Endothelial cell of umbilical vein (primary cell): ENCODE data around the gene MYMK. TPM values are rescaled to one million over a fixed set of nuclear protein-coding genes. Genes with fewer than 3 reads are reported as not detected.

Experiments
- BruUV-seq: library from RNA; stranded (reverse); fragments of 400-500 nt; replicated peaks from 2 replicates; lab custom pipeline; 2021; lab: Mats Ljungman, UMichigan
- CTCF ChIA-PET: fragments of 300-600, 350-600 bp; sonication (Branson Sonifier 250); formaldehyde crosslinking; loops from one replicate; lab custom pipeline; 2021; ENCODE audit warnings: antibody characterized with exemption, inconsistent platforms; lab: Charles Lee
- POLR2A ChIA-PET: fragments of 300-600, 350-600 bp; sonication (Branson Sonifier 250); formaldehyde crosslinking; loops from one replicate; lab custom pipeline; 2021; ENCODE audit warnings: antibody characterized with exemption, inconsistent platforms; lab: Charles Lee
- DNase-seq: peaks from one replicate; pipeline ENCODE4 v3.0.0-alpha.2; 2011; ENCODE audit warnings: low read depth, low spot score
- FAIRE-seq: peaks from 2 replicates; lab custom pipeline; 2011; peaks lifted over from hg19 to GRCh38; lab: Jason Lieb, UNC
- H2AFZ ChIP-seq: 2 replicates; pipeline ENCODE4 v1.6.0; 2012; ENCODE audit warnings: low read depth, low read length, control low read depth, inconsistent platforms
- H3K27ac ChIP-seq: 2 replicates; pipeline ENCODE4 v1.5.1; 2011; ENCODE audit warnings: low read depth, mild to moderate bottlenecking, control low read depth, low read length, moderate library complexity; ENCODE audit not compliant: insufficient read depth
- H3K27me3 ChIP-seq, 2 experiments: 2 replicates each; pipeline versions ENCODE4 v1.6.0 to v1.6.1; 2011; ENCODE audit warnings: low read length in 2 of 2, mixed read lengths in 1 of 2; ENCODE audit not compliant: control insufficient read depth in 2 of 2, insufficient read depth in 2 of 2
- H3K36me3 ChIP-seq, 2 experiments: 2 replicates in 1 of 2; 3 replicates in 1 of 2; pipeline ENCODE4 v1.5.1; 2011; ENCODE audit warnings: low read length in 2 of 2, mild to moderate bottlenecking in 1 of 2, moderate library complexity in 1 of 2; ENCODE audit not compliant: control insufficient read depth in 2 of 2, insufficient read depth in 2 of 2; ENCODE audit errors: extremely low read depth in 1 of 2
- H3K4me1 ChIP-seq: 3 replicates; pipeline ENCODE4 v1.5.1; 2011; ENCODE audit warnings: mild to moderate bottlenecking, low read length; ENCODE audit not compliant: control insufficient read depth, insufficient read depth; ENCODE audit errors: extremely low read depth
- H3K4me2 ChIP-seq: 2 replicates; pipeline ENCODE4 v1.6.1; 2011; ENCODE audit warnings: low read length, control low read depth, mixed read lengths; ENCODE audit not compliant: insufficient read depth
- H3K4me3 ChIP-seq, 3 experiments: fragments of 200-600 bp in 1 of 3; sonication (generic), shearing (Covaris generic) in 1 of 3; replicated peaks in 1 of 3; 2 replicates each; pipeline ENCODE4 v1.5.1; 2011 to 2016; ENCODE audit warnings: control low read depth in 3 of 3, low read length in 3 of 3, mild to moderate bottlenecking in 2 of 3, inconsistent platforms in 1 of 3, low read depth in 1 of 3, moderate library complexity in 1 of 3; ENCODE audit not compliant: insufficient read depth in 1 of 3
- H3K79me2 ChIP-seq: 2 replicates; pipeline ENCODE4 v1.6.0; 2012; ENCODE audit warnings: low read length, inconsistent platforms; ENCODE audit not compliant: control insufficient read depth, insufficient read depth
- H3K9ac ChIP-seq: replicated peaks from 2 replicates; pipeline ENCODE3; 2011; ENCODE audit warnings: low read length, control low read depth; ENCODE audit not compliant: insufficient read depth; ENCODE audit errors: extremely low read depth
- H3K9me1 ChIP-seq: replicated peaks from 3 replicates; pipeline ENCODE4 v1.6.0; 2011; ENCODE audit warnings: mild to moderate bottlenecking, low read length; ENCODE audit not compliant: control insufficient read depth, insufficient read depth; ENCODE audit errors: extremely low read depth
- H3K9me3 ChIP-seq: replicated peaks from 2 replicates; pipeline ENCODE4 v1.5.1; 2012; ENCODE audit warnings: low read length, inconsistent platforms; ENCODE audit not compliant: control insufficient read depth, insufficient read depth
- H4K20me1 ChIP-seq: replicated peaks from 2 replicates; pipeline ENCODE3; 2011; ENCODE audit warnings: mild to moderate bottlenecking, low read length; ENCODE audit not compliant: control insufficient read depth, insufficient read depth; ENCODE audit errors: extremely low read depth
- EZH2 ChIP-seq: IDR thresholded peaks from 2 replicates; pipeline ENCODE4 v1.6.1; 2012; ENCODE audit warnings: borderline replicate concordance, low read depth, mild to moderate bottlenecking, moderate library complexity, low read length, inconsistent platforms; ENCODE audit not compliant: severe bottlenecking
- FOS ChIP-seq: IDR thresholded peaks from 2 replicates; pipeline ENCODE4 v1.6.1; 2011; ENCODE audit warnings: mild to moderate bottlenecking, low read length, moderate library complexity, borderline replicate concordance; ENCODE audit not compliant: insufficient read depth
- GATA2 ChIP-seq: IDR thresholded peaks from 2 replicates; pipeline ENCODE4 v1.7.0; 2011; ENCODE audit warnings: low read depth, mild to moderate bottlenecking, moderate library complexity, mixed read lengths, low read length; ENCODE audit not compliant: insufficient read length, insufficient read depth
- JUN ChIP-seq: IDR thresholded peaks from 2 replicates; pipeline ENCODE4 v1.6.1; 2011; ENCODE audit warnings: borderline replicate concordance, low read depth; ENCODE audit not compliant: insufficient read length, insufficient read depth
- MYC ChIP-seq: IDR thresholded peaks from one replicate; pipeline ENCODE4 v1.6.1; 2011; ENCODE audit warnings: mild to moderate bottlenecking, low read depth, low read length
- POLR2A ChIP-seq: IDR thresholded peaks from 2 replicates; pipeline ENCODE4 v1.6.1; 2012; ENCODE audit warnings: low read depth, mild to moderate bottlenecking, control low read depth, low read length
- POLR2AphosphoS5 ChIP-seq: IDR thresholded peaks from 2 replicates; pipeline ENCODE4 v1.6.1; 2012; ENCODE audit warnings: low read depth, mild to moderate bottlenecking, control low read depth, low read length, moderate library complexity; ENCODE audit not compliant: insufficient read depth
- dilution Hi-C: fragments of 300-500 bp; cut with MboI; formaldehyde crosslinking; loops from one replicate; pipeline ENCODE4 v1.15.0; 2019; ENCODE audit warnings: low sequenced_read_pairs; ENCODE audit not compliant: extremely low pct_ligation_motif_present
- intact Hi-C: fragments of 100-400 bp; cut with micrococcal nuclease; formaldehyde crosslinking; loops from one replicate; pipeline ENCODE4 v1.10.0; 2022
- polyA plus RNA-seq, 4 experiments: library from polyadenylated mRNA; depleted of rRNA in 3 of 4; stranded (reverse) in 3 of 4; unstranded in 1 of 4; fragments of >200 nt; gene quantifications; 2 replicates each; pipeline versions ENCODE4 v1.2.1 to v1.2.3, GENCODE V29; 2011 to 2012; ENCODE audit warnings: missing spikeins in 1 of 4
- total RNA-seq: library from RNA; stranded (reverse); gene quantifications from 2 replicates; pipeline ENCODE4 v1.2.3, GENCODE V29; 2021
- TF ChIP-seq, protein P1 (sequence below), 2 donors: IDR thresholded peaks; 1 replicate in 1 of 2; 2 replicates in 1 of 2; pipeline ENCODE4 v1.5.1; 2011; ENCODE audit warnings: low read length in 2 of 2, mild to moderate bottlenecking in 2 of 2, moderate library complexity in 2 of 2, control low read depth in 1 of 2, inconsistent platforms in 1 of 2, low read depth in 1 of 2; ENCODE audit not compliant: insufficient read depth in 1 of 2; ENCODE audit errors: extremely low read depth in 1 of 2
- TF ChIP-seq, protein P2 (sequence below): IDR thresholded peaks from 2 replicates; pipeline ENCODE4 v1.6.1; 2011; ENCODE audit not compliant: insufficient read depth, insufficient read length

Gene MYMK
- total and polyA plus RNA-seq, 2 donors (not counting 3 experiments of a cell fraction or from before 2014, with no cell fraction given) = not detected

DNA sequence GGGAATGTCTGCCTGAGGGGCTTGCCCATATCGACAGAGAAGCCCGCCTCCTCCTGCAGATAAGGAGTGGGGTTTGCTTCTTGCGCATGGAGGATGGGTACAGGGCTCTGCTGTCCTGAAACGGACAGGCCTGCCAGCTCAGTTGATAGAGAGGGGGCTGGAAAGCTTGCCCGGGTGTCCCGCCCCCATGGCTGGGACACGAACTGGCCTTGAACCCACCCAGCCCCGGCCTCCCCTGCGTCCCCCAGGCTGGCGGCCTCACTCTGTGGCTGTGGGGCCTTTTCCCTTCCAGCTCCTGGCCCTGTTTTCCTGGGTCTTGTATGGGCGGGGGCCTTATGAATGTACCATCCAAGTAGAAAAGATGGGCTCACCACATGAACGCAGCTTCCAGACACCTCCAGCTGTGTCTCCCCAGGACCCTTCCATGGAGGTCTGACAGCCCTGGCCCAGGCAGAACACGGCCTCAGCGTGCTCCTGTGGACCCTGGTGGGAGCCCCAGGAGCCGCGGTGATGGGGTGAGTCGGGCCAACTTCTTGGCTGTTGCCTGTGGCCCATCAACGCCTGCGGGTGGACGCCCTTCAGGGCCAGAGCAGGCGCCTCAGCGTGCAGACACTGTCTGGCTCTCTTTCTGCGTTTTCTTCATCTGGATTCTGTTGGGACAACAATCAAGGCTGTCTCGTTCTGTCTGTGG is 30.0 kb downstream of the MYMK start:
- Histone ChIP-seq H3K9me3 (no peaks in the 10 kb centered on the region), H2AFZ (no peak overlapping the region), H3K9ac (no peak overlapping the region), H3K27ac (no peak overlapping the region), H4K20me1 (no peaks in the 10 kb centered on the region), H3K4me1 (no peaks in the 10 kb centered on the region), H3K79me2 (no peaks in the 10 kb centered on the region), H3K27me3 (no peaks in the 10 kb centered on the region), H3K4me2 (no peak overlapping the region), H3K9me1 (no peaks in the 10 kb centered on the region), H3K4me3 (no peak overlapping the region), H3K36me3 (no peaks in the 10 kb centered on the region)
- BruUV-seq = no TSS peak
- ChIA-PET CTCF (interaction anchor here (1.1 to 1.4 kb wide), 2 partner anchors 11 to 473 kb away, joined by 3 read pairs; no protein-coding TSS in a partner anchor), POLR2A (no interaction called here)
- intact Hi-C loops = no loop called here
- dilution Hi-C loops = no loop called here
- no peak for FAIRE-seq
- no peak for DNase-seq
- no peak for TF ChIP-seq POLR2AphosphoS5
- TF ChIP-seq GATA2 = no peak
- TF ChIP-seq, protein P1, sequence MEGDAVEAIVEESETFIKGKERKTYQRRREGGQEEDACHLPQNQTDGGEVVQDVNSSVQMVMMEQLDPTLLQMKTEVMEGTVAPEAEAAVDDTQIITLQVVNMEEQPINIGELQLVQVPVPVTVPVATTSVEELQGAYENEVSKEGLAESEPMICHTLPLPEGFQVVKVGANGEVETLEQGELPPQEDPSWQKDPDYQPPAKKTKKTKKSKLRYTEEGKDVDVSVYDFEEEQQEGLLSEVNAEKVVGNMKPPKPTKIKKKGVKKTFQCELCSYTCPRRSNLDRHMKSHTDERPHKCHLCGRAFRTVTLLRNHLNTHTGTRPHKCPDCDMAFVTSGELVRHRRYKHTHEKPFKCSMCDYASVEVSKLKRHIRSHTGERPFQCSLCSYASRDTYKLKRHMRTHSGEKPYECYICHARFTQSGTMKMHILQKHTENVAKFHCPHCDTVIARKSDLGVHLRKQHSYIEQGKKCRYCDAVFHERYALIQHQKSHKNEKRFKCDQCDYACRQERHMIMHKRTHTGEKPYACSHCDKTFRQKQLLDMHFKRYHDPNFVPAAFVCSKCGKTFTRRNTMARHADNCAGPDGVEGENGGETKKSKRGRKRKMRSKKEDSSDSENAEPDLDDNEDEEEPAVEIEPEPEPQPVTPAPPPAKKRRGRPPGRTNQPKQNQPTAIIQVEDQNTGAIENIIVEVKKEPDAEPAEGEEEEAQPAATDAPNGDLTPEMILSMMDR (IDR thresholded peaks at IDR 0.05; ENCODE audit: extremely low read depth in 1 of 2, insufficient read depth in 1 of 2, low read depth in 1 of 2, low read length in 2 of 2) = no peak
- no peak for TF ChIP-seq POLR2A
- TF ChIP-seq FOS = no peak
- TF ChIP-seq MYC = no peak
- TF ChIP-seq, protein P2, sequence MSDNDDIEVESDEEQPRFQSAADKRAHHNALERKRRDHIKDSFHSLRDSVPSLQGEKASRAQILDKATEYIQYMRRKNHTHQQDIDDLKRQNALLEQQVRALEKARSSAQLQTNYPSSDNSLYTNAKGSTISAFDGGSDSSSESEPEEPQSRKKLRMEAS = no peak
- no peak for TF ChIP-seq JUN
- no peak for TF ChIP-seq EZH2
